Sciatic nerve (tissue), 2 donors: Measurements from ENCODE around the gene SKOR1. TPM values are rescaled to one million over a fixed set of nuclear protein-coding genes. Genes with fewer than 3 reads are reported as not detected.

ENCODE experiments used
- ATAC-seq: fragments of 200-7000 bp; cut with Tn5 transposase; one replicate; pipeline ENCODE4 v1.9.1; 2020; ENCODE audit warnings: mild to moderate bottlenecking, moderate library complexity
- DNase-seq: peaks from one replicate; pipeline ENCODE4 v3.0.0-alpha.2; 2020; ENCODE audit warnings: low spot score
- intact Hi-C: fragments of 100-400 bp; cut with DNase I; formaldehyde crosslinking; loops from one replicate; pipeline ENCODE4 v1.14.2; 2022
- total RNA-seq: library from RNA; stranded (reverse); fragmentation: NEBNext Ultra II Directional; extraction: Animal tissue kit (Norgen Biotek cat#: 25700); gene quantifications from one replicate; pipeline ENCODE4 v1.2.1, GENCODE V29; 2021
- donor health status: DM: no; HTN: no; CAD: no.
- donor health status: DM: no; HTN: no; CAD: no.

Gene SKOR1
- total RNA-seq, 1 donor from 2014 or later = 1.3 TPM

- ATAC-seq (no peak), DNase-seq (no peak)
- intact Hi-C loops = no loop called here
These were observed 30.3 kb upstream of the SKOR1 start for GRCh38 chr15:67794832-67795574.

- DNase-seq (no peak), ATAC-seq (no peak)
- intact Hi-C loops = no loop called here
These were observed 28.8 kb upstream of the SKOR1 start for GRCh38 chr15:67796196-67797127.

- DNase-seq (no peak), ATAC-seq (no peak)
- intact Hi-C loops = no loop called here
These were observed 25.5 kb upstream of the SKOR1 start for GRCh38 chr15:67799801-67800205.

DNA sequence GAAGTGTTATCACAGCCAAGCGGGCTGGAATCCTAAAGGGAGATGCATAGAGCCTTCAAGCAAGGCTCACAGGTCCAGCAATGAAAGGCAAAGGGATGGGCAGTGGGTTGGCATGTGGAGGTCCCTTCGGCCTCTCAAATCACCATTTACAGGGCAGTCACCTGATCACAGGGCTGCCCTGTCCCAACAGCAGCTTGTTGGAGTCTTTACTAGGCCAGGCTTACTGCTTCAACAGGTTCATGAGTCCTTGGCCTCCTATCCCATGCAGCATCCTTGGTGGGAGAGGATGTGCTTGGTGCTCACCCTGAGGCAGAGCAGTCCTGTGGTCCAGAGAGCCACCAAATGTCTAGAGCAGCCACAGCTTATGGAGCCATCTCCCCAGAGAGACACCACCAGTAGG lies 24.2 kb upstream of the SKOR1 start:
- ATAC-seq (no peak), DNase-seq (no peak)
- intact Hi-C loops = no loop called here

GRCh38 chr15:67801926-67802914 lies 23.1 kb upstream of the SKOR1 start:
- DNase-seq (no peak), ATAC-seq (no peak)
- intact Hi-C loops = no loop called here

- intact Hi-C loops = no loop called here
- no peak for ATAC-seq
- DNase-seq = no peak
These were observed 22.0 kb upstream of the SKOR1 start for GRCh38 chr15:67803299-67803698.

- DNase-seq = no peak
- intact Hi-C loops = no loop called here
These were observed 21.1 kb upstream of the SKOR1 start for GRCh38 chr15:67803996-67804843.

DNA sequence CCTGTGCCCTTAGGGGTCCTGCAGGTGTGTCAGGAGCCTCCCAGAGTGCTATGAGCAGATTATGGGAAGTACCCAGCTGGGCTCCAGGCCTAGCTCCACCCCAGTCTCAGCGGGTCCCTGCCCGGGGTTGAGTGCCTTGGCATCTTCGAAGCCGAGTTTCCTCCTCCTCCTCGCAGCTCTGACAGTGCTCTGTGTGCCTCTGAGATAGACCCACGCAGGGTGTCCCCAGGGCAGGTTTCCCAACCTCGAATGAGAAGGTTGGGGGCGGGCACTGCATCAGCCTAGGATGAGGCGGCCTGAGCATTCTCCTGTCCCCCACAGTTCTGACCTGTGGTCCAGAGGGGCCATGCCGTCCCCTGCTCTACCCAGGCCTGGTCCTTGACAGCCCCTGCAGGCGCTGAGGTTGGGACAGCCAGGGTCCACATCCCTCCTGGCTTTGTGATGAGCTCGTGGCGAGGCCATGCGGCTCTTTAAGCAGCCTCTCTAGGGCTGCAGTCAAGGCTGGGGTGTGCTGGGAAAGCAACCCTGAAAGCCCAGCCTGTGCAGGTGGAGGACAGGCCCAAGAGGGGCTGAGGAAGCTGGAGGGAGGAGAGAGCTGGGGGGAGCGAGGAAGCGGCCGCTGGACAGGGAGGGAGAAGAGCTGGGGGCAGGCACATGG lies 20.2 kb upstream of the SKOR1 start:
- ATAC-seq (no peak), DNase-seq (peak; percentile 46)
- intact Hi-C loops = no loop called here

More at GRCh38 chr15:67803996-67804843, 21.1 kb upstream of the SKOR1 start:
- ATAC-seq = no peak

DNA sequence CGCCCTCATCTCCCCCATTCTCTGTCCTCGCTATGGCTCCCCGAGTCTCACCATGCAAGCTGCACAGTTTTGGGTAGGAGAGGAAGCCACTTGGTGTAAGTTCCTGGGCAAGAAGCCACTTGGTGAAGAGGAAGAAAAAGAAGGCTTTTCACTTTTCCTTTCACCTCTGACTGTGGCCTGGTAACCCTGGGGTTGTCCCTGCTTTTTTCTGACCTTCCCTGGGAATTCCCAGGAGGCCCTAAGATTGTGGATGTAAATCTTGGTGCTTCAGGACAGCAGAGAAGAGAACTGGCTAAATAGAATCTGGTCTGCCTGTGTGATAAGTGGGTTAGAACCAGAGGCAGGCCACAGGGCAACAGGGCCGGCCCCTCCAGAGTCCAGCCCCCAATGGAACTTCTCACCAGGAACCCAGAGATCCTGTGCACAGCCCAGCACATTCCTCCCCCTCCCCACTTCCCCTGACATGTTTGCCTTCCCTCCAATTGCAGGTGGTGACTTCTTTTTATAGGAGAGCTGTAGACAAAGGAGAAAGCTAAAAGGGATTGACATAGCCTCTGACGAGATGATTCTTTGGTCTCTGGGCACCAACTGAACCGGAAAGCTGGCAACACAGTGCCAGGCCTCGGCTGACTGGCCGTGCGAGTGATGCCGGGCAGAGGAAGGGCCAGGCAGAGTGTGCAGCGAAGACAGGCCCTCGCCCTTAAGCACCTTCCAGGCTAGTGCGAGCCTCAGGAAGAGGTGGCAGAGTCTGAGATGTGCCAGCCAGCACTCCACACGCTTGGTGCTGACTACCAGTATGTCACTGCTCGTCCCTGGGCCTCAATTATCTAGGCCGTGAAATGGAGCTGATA lies 19.4 kb upstream of the SKOR1 start:
- intact Hi-C loops = no loop called here
- ATAC-seq (no peak), DNase-seq (peak; percentile 33)

DNA sequence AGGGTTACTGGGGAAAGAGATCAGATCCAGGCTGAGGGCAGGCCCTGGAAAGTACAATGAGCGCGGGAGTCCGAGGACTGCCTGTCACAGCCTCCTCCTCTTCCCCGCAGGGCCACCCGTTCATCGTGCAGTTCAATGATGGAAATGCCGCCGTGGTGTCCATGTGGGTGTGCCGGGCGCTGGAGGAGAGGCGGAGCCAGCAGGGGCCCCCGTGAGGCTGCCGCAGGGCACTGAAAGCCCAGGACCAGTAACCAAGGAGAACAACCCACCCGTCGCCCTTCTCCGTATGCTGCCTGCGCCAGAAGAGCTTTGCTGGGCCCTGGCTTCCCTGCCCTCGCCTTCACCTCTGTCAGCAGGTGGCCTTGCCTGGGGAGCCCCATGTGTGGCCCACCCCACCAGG lies 18.8 kb upstream of the SKOR1 start:
- intact Hi-C loops = no loop called here
- ATAC-seq (no peak), DNase-seq (peak; percentile 41)

GRCh38 chr15:67807141-67807540 lies 18.2 kb upstream of the SKOR1 start:
- intact Hi-C loops = no loop called here
- ATAC-seq (no peak), DNase-seq (peak; percentile 23)

DNA sequence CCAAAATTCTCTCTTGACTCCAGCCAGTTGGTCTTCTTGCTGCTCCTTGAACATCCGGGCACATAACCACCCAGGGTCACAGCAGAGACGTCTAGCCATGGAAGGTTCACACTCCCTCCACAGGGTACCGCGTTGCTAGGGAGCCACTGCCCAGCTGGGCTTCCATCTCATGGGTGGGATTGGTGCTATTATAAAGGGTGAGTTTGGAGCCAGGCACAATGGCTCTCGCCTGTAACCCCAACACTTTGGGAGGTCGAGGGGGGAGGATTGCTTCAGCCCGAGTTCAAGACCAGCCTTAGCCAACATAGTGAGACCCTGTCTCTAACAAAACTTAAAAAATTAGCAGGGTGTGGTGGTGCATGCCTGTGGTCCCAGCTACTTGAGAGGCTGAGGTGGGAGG lies 17.5 kb upstream of the SKOR1 start:
- DNase-seq = peak; percentile 25
- no peak for ATAC-seq
- intact Hi-C loops = no loop called here

DNA sequence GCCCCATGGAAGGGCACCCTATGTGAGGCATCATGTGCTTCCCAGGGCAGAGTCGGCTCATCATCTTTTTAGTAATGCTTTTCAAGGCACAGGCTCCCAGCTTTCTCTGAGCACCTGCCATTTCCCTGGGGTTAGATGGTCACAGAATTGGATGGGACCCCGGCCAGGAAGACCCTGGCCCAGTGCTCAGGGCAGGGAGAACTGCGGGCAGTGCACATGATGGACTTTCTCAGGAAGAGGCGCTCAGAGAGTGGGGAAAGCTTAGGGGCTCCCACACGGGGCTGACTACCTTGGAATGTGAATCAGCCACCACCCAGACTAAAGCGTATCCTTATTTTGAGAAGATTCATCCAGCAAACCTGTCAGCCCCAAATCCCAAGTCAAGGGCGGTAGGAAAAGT lies 16.5 kb upstream of the SKOR1 start:
- intact Hi-C loops = no loop called here
- DNase-seq (peak; percentile 34), ATAC-seq (no peak)

- intact Hi-C loops = no loop called here
- ATAC-seq (no peak), DNase-seq (peak; percentile 23)
These were observed 15.9 kb upstream of the SKOR1 start for GRCh38 chr15:67809441-67809840.

- DNase-seq (no peak), ATAC-seq (no peak)
- intact Hi-C loops = no loop called here
These were observed 15.4 kb upstream of the SKOR1 start for GRCh38 chr15:67809866-67810265.

GRCh38 chr15:67812241-67812644 lies 13.1 kb upstream of the SKOR1 start:
- intact Hi-C loops = no loop called here
- DNase-seq (peak; percentile 37), ATAC-seq (no peak)

- no peak for ATAC-seq
- no peak for DNase-seq
- intact Hi-C loops = no loop called here
These were observed 12.1 kb upstream of the SKOR1 start for GRCh38 chr15:67813104-67813634.
